ENCODE measurements around the gene DNPEP.

Gene DNPEP

GRCh38 chr2:219369447-219369861 is 18.3 kb downstream of the DNPEP start (continued):
- no peak for TF ChIP-seq ZNF518A (tag by site-specific recombination; conservative IDR thresholded peaks at IDR 0.05; ENCODE audit: low read depth)
- TF ChIP-seq ZNF549 (tag by site-specific recombination; IDR thresholded peaks at IDR 0.05), result no peak
- no peak for TF ChIP-seq REPIN1 (tag by site-specific recombination; IDR thresholded peaks at IDR 0.05; ENCODE audit: low read depth)
- no peak for TF ChIP-seq ZFP3 (tag by site-specific recombination; IDR thresholded peaks at IDR 0.05; ENCODE audit: low read depth)
- no peak for TF ChIP-seq ZNF155 (tag by site-specific recombination; IDR thresholded peaks at IDR 0.05)

- Histone ChIP-seq H3K9me3 (ENCODE audit: control insufficient read depth, insufficient read depth, low read depth, low read length) (no peaks in the 10 kb centered on the region), H3K27ac (ENCODE audit: extremely low read depth, low read depth, low read length) (no peak overlapping the region), H3K4me1 (ENCODE audit: control insufficient read depth, insufficient read depth, low read length) (peaks cover 9% of the 10 kb centered on the region), H3K4me3 (ENCODE audit: low read depth, low read length) (no peak overlapping the region), H3K36me3 (ENCODE audit: control insufficient read depth in 2 of 2, insufficient read depth in 1 of 2, low read length in 2 of 2) (peaks cover 3% of the 10 kb centered on the region in 2 experiments; a peak in 2 of 3 replicates)
- ChIA-PET CTCF (interaction anchor here (0.7 to 2.7 kb wide), 5 partner anchors 16 to 388 kb away, joined by 3 to 12 read pairs (median 3); no protein-coding TSS in a partner anchor), POLR2A (no interaction called here)
- TF ChIP-seq ZNF350 (tag by site-specific recombination; IDR thresholded peaks at IDR 0.05), result no peak
- TF ChIP-seq ZBTB20 (tag by site-specific recombination; IDR thresholded peaks at IDR 0.05), result peak; percentile 20; the same call in 1 of the 2 replicates
- no peak for TF ChIP-seq BCL11B (tag by site-specific recombination; IDR thresholded peaks at IDR 0.05; ENCODE audit: low read depth)
- no peak for TF ChIP-seq GLIS2 (tag by site-specific recombination; IDR thresholded peaks at IDR 0.05)
- no peak for TF ChIP-seq HIC1 (tag by site-specific recombination; IDR thresholded peaks at IDR 0.05)
- TF ChIP-seq PRDM6 (tag by site-specific recombination; IDR thresholded peaks at IDR 0.05), result no peak
- TF ChIP-seq ZNF394 (tag by site-specific recombination; IDR thresholded peaks at IDR 0.05; ENCODE audit: borderline replicate concordance), result no peak
- TF ChIP-seq PATZ1 (tag by site-specific recombination; IDR thresholded peaks at IDR 0.05), result 0 out of 2 replicates have a peak, but pooled peaks have one; percentile 11
- TF ChIP-seq ZNF600 (tag by site-specific recombination; IDR thresholded peaks at IDR 0.05), result no peak
- TF ChIP-seq ZNF114 (tag by site-specific recombination; IDR thresholded peaks at IDR 0.05), result no peak
- TF ChIP-seq MYNN (tag by site-specific recombination; IDR thresholded peaks at IDR 0.05; ENCODE audit: borderline replicate concordance), result no peak
- no peak for TF ChIP-seq FEZF1 (tag by site-specific recombination; IDR thresholded peaks at IDR 0.05)
- peak; percentile 32; the same call in 1 of the 2 replicates for TF ChIP-seq WT1 (tag by site-specific recombination; IDR thresholded peaks at IDR 0.05)
- TF ChIP-seq ZNF518A (tag by site-specific recombination; conservative IDR thresholded peaks at IDR 0.05; ENCODE audit: low read depth), result no peak
- TF ChIP-seq ZNF623 (tag by site-specific recombination; IDR thresholded peaks at IDR 0.05), result no peak
Observed at GRCh38 chr2:219368690-219369191, 19.0 kb downstream of the DNPEP start.
